Measurements from ENCODE around the gene CSNK1D. TPM values are rescaled to one million over a fixed set of nuclear protein-coding genes. Genes with fewer than 3 reads are reported as not detected.

The CSNK1D gene
- total and polyA plus RNA-seq, 7 experiments from 2014 or later = 46.1 to 249 (median 170) TPM

- Mint-ChIP-seq H3K9me3 (peaks cover 0 to 4% (median 0%) of the 10 kb centered on the region in 11 donors), H3K27ac (peak overlapping the region; percentile 100), H3K4me3 (peak overlapping the region; percentile 92 to 99 (median 98)), H3K4me1 (peaks cover 23 to 89% (median 76%) of the 10 kb centered on the region in 7 donors), H3K27me3 (peaks cover 0 to 3% (median 0%) of the 10 kb centered on the region in 5 donors), H3K36me3 (peaks cover 0 to 1% (median 0%) of the 10 kb centered on the region in 5 donors)
- ChIA-PET POLR2A (interaction anchor here (0.8 to 12.4 kb wide), 29 partner anchors 7 to 330 kb away, joined by 3 to 237 read pairs (median 7); partner anchors contain the start of genes CCDC57, CD7, CSNK1D and HEXD), CTCF (interaction anchor here (0.7 to 6.9 kb wide), 6 partner anchors 18 to 172 kb away, joined by 3 to 61 read pairs (median 18); partner anchors contain the start of gene CD7)
- H3K9me3 ChIP-seq (ENCODE audit: control insufficient read depth in 2 of 3, low read length in 3 of 3) = no peaks in the 10 kb centered on the region
- peak overlapping the region; percentile 98 for H3K27ac ChIP-seq (ENCODE audit: low read depth, low read length)
- peaks cover 61 to 65% of the 10 kb centered on the region in 2 donors for H3K4me1 ChIP-seq (ENCODE audit: control insufficient read depth in 2 of 2, insufficient read depth in 2 of 2, low read length in 2 of 2)
- ATAC-seq (peak; percentile 86), DNase-seq (peak; percentile 68 to 99 (median 96))
- peak overlapping the region; percentile 57 for H3K4me3 ChIP-seq (ENCODE audit: low read length)
- H3K27me3 ChIP-seq (ENCODE audit: control insufficient read depth in 2 of 2, insufficient read depth in 2 of 2, low read length in 2 of 2) = no peaks in the 10 kb centered on the region
- intact Hi-C loops (cut with micrococcal nuclease) = loop anchor here (1.0 to 10.0 kb wide), 13 partner anchors 19 to 433 kb away; partner anchors contain the start of genes CSNK1D (in 2 of the 2), CD7 (in 1 of the 2), CENPX (in 1 of the 2) and DCXR (in 1 of the 2)
- no peaks in the 10 kb centered on the region for H3K36me3 ChIP-seq (ENCODE audit: control insufficient read depth in 2 of 3, insufficient read depth in 3 of 3, low read length in 3 of 3)
Measured at GRCh38 chr17:82297714-82298537, 24.4 kb upstream of the CSNK1D start.

GRCh38 chr17:82297280-82297713 lies 23.8 kb upstream of the CSNK1D start:
- ChIA-PET POLR2A (interaction anchor here (0.6 to 12.4 kb wide), 24 partner anchors 8 to 330 kb away, joined by 3 to 237 read pairs (median 8); partner anchors contain the start of genes CCDC57, CD7, CSNK1D and HEXD), CTCF (interaction anchor here (0.7 to 6.9 kb wide), 5 partner anchors 19 to 171 kb away, joined by 3 to 61 read pairs (median 7); partner anchors contain the start of gene CD7)
- Histone ChIP-seq H3K36me3 (ENCODE audit: control insufficient read depth in 2 of 3, insufficient read depth in 3 of 3, low read length in 3 of 3) (no peaks in the 10 kb centered on the region), H3K4me3 (ENCODE audit: low read length) (peak overlapping the region; percentile 57), H3K27me3 (ENCODE audit: control insufficient read depth in 2 of 2, insufficient read depth in 2 of 2, low read length in 2 of 2) (no peaks in the 10 kb centered on the region), H3K4me1 (ENCODE audit: control insufficient read depth in 2 of 2, insufficient read depth in 2 of 2, low read length in 2 of 2) (peaks cover 56 to 58% of the 10 kb centered on the region in 2 donors), H3K27ac (ENCODE audit: low read depth, low read length) (peak overlapping the region; percentile 98), H3K9me3 (ENCODE audit: control insufficient read depth in 2 of 3, low read length in 3 of 3) (no peaks in the 10 kb centered on the region)
- intact Hi-C loops (cut with micrococcal nuclease) = loop anchor here (2.0 to 10.0 kb wide), 4 partner anchors 58 to 432 kb away; partner anchors contain the start of genes CENPX (in 1 of the 2), HEXD (in 1 of the 2), LRRC45 (in 1 of the 2) and OGFOD3 (in 1 of the 2)
- peak overlapping the region; percentile 100 for H3K27ac Mint-ChIP-seq
- peaks cover 0 to 1% (median 0%) of the 10 kb centered on the region in 5 donors for H3K36me3 Mint-ChIP-seq
- H3K9me3 Mint-ChIP-seq = peaks cover 0 to 4% (median 0%) of the 10 kb centered on the region in 11 donors
- peak overlapping the region; percentile 92 to 99 (median 98) for H3K4me3 Mint-ChIP-seq
- H3K4me1 Mint-ChIP-seq = peaks cover 22 to 88% (median 75%) of the 10 kb centered on the region in 7 donors
- DNase-seq = peak in 4 of 9 donors; percentile 56 to 88 (median 74)
- ATAC-seq = peak; percentile 25
- peaks cover 0 to 3% (median 0%) of the 10 kb centered on the region in 5 donors for H3K27me3 Mint-ChIP-seq

- intact Hi-C loops (cut with micrococcal nuclease) = loop anchor here (2.0 to 10.0 kb wide), 4 partner anchors 58 to 432 kb away; partner anchors contain the start of genes CENPX (in 1 of the 2), HEXD (in 1 of the 2), LRRC45 (in 1 of the 2) and OGFOD3 (in 1 of the 2)
- POLR2A ChIA-PET = interaction anchor here (0.6 to 12.4 kb wide), 16 partner anchors 9 to 285 kb away, joined by 3 to 237 read pairs (median 7); partner anchors contain the start of genes CCDC57, CD7, CSNK1D and SECTM1
- DNase-seq = peak in 2 of 9 donors; percentile 23 to 31
- Mint-ChIP-seq H3K4me1 (peaks cover 22 to 85% (median 73%) of the 10 kb centered on the region in 7 donors), H3K36me3 (peaks cover 0 to 1% (median 0%) of the 10 kb centered on the region in 5 donors), H3K27ac (peak overlapping the region; percentile 100), H3K4me3 (peak overlapping the region; percentile 92 to 99 (median 98)), H3K27me3 (peaks cover 0 to 3% (median 0%) of the 10 kb centered on the region in 5 donors), H3K9me3 (peaks cover 0 to 4% (median 0%) of the 10 kb centered on the region in 11 donors)
- peak overlapping the region; percentile 57 for H3K4me3 ChIP-seq (ENCODE audit: low read length)
- no peaks in the 10 kb centered on the region for H3K9me3 ChIP-seq (ENCODE audit: control insufficient read depth in 2 of 3, low read length in 3 of 3)
- CTCF ChIA-PET = interaction anchor here (1.4 to 6.8 kb wide), 2 partner anchors 20 to 63 kb away, joined by 7 to 61 read pairs; partner anchors contain the start of gene CD7
- peak overlapping the region; percentile 98 for H3K27ac ChIP-seq (ENCODE audit: low read depth, low read length)
- no peaks in the 10 kb centered on the region for H3K27me3 ChIP-seq (ENCODE audit: control insufficient read depth in 2 of 2, insufficient read depth in 2 of 2, low read length in 2 of 2)
- ATAC-seq = no peak
- peaks cover 55 to 56% of the 10 kb centered on the region in 2 donors for H3K4me1 ChIP-seq (ENCODE audit: control insufficient read depth in 2 of 2, insufficient read depth in 2 of 2, low read length in 2 of 2)
- H3K36me3 ChIP-seq (ENCODE audit: control insufficient read depth in 2 of 3, insufficient read depth in 3 of 3, low read length in 3 of 3) = no peaks in the 10 kb centered on the region
Measured at GRCh38 chr17:82296511-82297279, 23.2 kb upstream of the CSNK1D start.

- H3K4me3 Mint-ChIP-seq = peak overlapping the region in 9 of 10 donors; percentile 0 to 92 (median 51)
- ChIA-PET POLR2A (interaction anchor here (5.3 to 12.4 kb wide), 2 partner anchors 17 to 38 kb away, joined by 27 to 237 read pairs; partner anchors contain the start of genes CD7 and SECTM1), CTCF (interaction anchor here (0.7 kb wide), 2 partner anchors 9 to 266 kb away, joined by 3 to 4 read pairs; no protein-coding TSS in a partner anchor)
- Histone ChIP-seq H3K27me3 (ENCODE audit: control insufficient read depth in 2 of 2, insufficient read depth in 2 of 2, low read length in 2 of 2) (no peaks in the 10 kb centered on the region), H3K4me1 (ENCODE audit: control insufficient read depth in 2 of 2, insufficient read depth in 2 of 2, low read length in 2 of 2) (peaks cover 44% of the 10 kb centered on the region in 2 donors), H3K4me3 (ENCODE audit: low read length) (no peak overlapping the region), H3K36me3 (ENCODE audit: control insufficient read depth in 2 of 3, insufficient read depth in 3 of 3, low read length in 3 of 3) (no peaks in the 10 kb centered on the region), H3K9me3 (ENCODE audit: control insufficient read depth in 2 of 3, low read length in 3 of 3) (no peaks in the 10 kb centered on the region), H3K27ac (ENCODE audit: low read depth, low read length) (peak overlapping the region; percentile 14)
- peaks cover 0 to 3% (median 0%) of the 10 kb centered on the region in 5 donors for H3K27me3 Mint-ChIP-seq
- peaks cover 28 to 78% (median 66%) of the 10 kb centered on the region in 7 donors for H3K4me1 Mint-ChIP-seq
- DNase-seq (no peak), ATAC-seq (no peak)
- peak overlapping the region; percentile 7 to 90 (median 80) for H3K27ac Mint-ChIP-seq
- H3K9me3 Mint-ChIP-seq = peaks cover 0 to 4% (median 0%) of the 10 kb centered on the region in 11 donors
- H3K36me3 Mint-ChIP-seq = peaks cover 0 to 1% (median 0%) of the 10 kb centered on the region in 5 donors
- intact Hi-C loops (cut with micrococcal nuclease) = loop anchor here (5.0 to 10.0 kb wide), 3 partner anchors 122 to 431 kb away; partner anchors contain the start of genes CENPX (in 1 of the 2), HEXD (in 1 of the 2), LRRC45 (in 1 of the 2) and OGFOD3 (in 1 of the 2)
Measured at GRCh38 chr17:82295472-82295814, 21.9 kb upstream of the CSNK1D start.

- Histone ChIP-seq H3K36me3 (ENCODE audit: control insufficient read depth in 2 of 3, insufficient read depth in 3 of 3, low read length in 3 of 3) (no peaks in the 10 kb centered on the region), H3K9me3 (ENCODE audit: control insufficient read depth in 2 of 3, low read length in 3 of 3) (no peaks in the 10 kb centered on the region), H3K4me1 (ENCODE audit: control insufficient read depth in 2 of 2, insufficient read depth in 2 of 2, low read length in 2 of 2) (peaks cover 32% of the 10 kb centered on the region in 2 donors), H3K27ac (ENCODE audit: low read depth, low read length) (peak overlapping the region; percentile 70), H3K4me3 (ENCODE audit: low read length) (no peak overlapping the region), H3K27me3 (ENCODE audit: control insufficient read depth in 2 of 2, insufficient read depth in 2 of 2, low read length in 2 of 2) (no peaks in the 10 kb centered on the region)
- Mint-ChIP-seq H3K4me3 (peak overlapping the region; percentile 46 to 92 (median 74)), H3K4me1 (peaks cover 19 to 66% (median 54%) of the 10 kb centered on the region in 7 donors), H3K36me3 (peaks cover 0 to 1% (median 0%) of the 10 kb centered on the region in 5 donors), H3K27ac (peak overlapping the region; percentile 40 to 98 (median 80)), H3K9me3 (peaks cover 0 to 4% (median 0%) of the 10 kb centered on the region in 11 donors), H3K27me3 (peaks cover 0 to 3% (median 0%) of the 10 kb centered on the region in 5 donors)
- intact Hi-C loops (cut with micrococcal nuclease) = loop anchor here in 1 of 2 donors (10.0 kb wide), 1 partner anchor 429 kb away; the partner anchor contains the start of gene P4HB
- DNase-seq (peak in 2 of 9 donors; percentile 27 to 31), ATAC-seq (no peak)
- POLR2A ChIA-PET = interaction anchor here (0.7 to 2.9 kb wide), 5 partner anchors 8 to 161 kb away, joined by 3 to 26 read pairs (median 21); partner anchors contain the start of genes CD7 and CSNK1D
- CTCF ChIA-PET = no interaction called here
Measured at GRCh38 chr17:82294064-82294773, 20.7 kb upstream of the CSNK1D start.
